HG03439 (cell line): ENCODE measurements around the gene PPFIA2.
"Not testable (repeated sequence)": the region's sequence is repeated elsewhere in the genome, so short reads cannot be mapped to it uniquely, and the experiment has no call there.

Experiments
- ATAC-seq: cut with Tn5 transposase; IDR thresholded peaks from one replicate; pipeline ENCODE4 v1.9.1; 2021; ENCODE audit warnings: mild to moderate bottlenecking, moderate library complexity; ENCODE audit not compliant: unreplicated experiment

Gene PPFIA2

GRCh38 chr12:81222846-81223592 is 536.1 kb downstream of the PPFIA2 start:
- no peak for ATAC-seq

- no peak for ATAC-seq
Measured at GRCh38 chr12:81221681-81222080, 537.5 kb downstream of the PPFIA2 start.

GRCh38 chr12:81216739-81217138 is 542.4 kb downstream of the PPFIA2 start:
- no peak for ATAC-seq

GRCh38 chr12:81212996-81213696 is 546.0 kb downstream of the PPFIA2 start:
- ATAC-seq, result no peak

GRCh38 chr12:81211306-81211705 is 547.8 kb downstream of the PPFIA2 start:
- no peak for ATAC-seq

GRCh38 chr12:81209772-81210225 is 549.4 kb downstream of the PPFIA2 start:
- not testable (repeated sequence) for ATAC-seq

- ATAC-seq, result no peak
Measured at GRCh38 chr12:81209012-81209411, 550.1 kb downstream of the PPFIA2 start.

- no peak for ATAC-seq
Measured at GRCh38 chr12:81208187-81208911, 550.8 kb downstream of the PPFIA2 start.
